Chondrocyte (in vitro differentiated cells): ENCODE measurements around the gene RFX8. TPM values are rescaled to one million over a fixed set of nuclear protein-coding genes. Genes with fewer than 3 reads are reported as not detected.
A peak's percentile ranks its signal among the peaks of the same experiment; 100 is the strongest.

Experiments used
- DNase-seq: peaks from one replicate; pipeline ENCODE4 v3.0.0; 2021; ENCODE audit warnings: mixed read lengths, low spot score
- H3K27ac Mint-ChIP-seq: one replicate; pipeline ENCODE4 v1.8.0; 2021; ENCODE audit warnings: mild to moderate bottlenecking, moderate library complexity, mixed read lengths; ENCODE audit not compliant: unreplicated experiment
- H3K27me3 Mint-ChIP-seq: 2 replicates; pipeline ENCODE4 v1.8.0; 2021; ENCODE audit warnings: low read depth, mixed read lengths
- H3K36me3 Mint-ChIP-seq: 2 replicates; pipeline ENCODE4 v1.8.0; 2021; ENCODE audit warnings: low read depth, mixed read lengths
- H3K4me1 Mint-ChIP-seq: 2 replicates; pipeline ENCODE4 v1.8.0; 2021; ENCODE audit warnings: low read depth, mild to moderate bottlenecking, mixed read lengths
- H3K4me3 Mint-ChIP-seq: one replicate; pipeline ENCODE4 v1.8.0; 2021; ENCODE audit warnings: mild to moderate bottlenecking, moderate library complexity, mixed read lengths; ENCODE audit not compliant: unreplicated experiment
- H3K9me3 Mint-ChIP-seq: 2 replicates; pipeline ENCODE4 v1.8.0; 2021; ENCODE audit warnings: low read depth, mixed read lengths
- CTCF ChIP-seq: fragments of 200-600 bp; sonication (generic); IDR thresholded peaks from 2 replicates; pipeline ENCODE4 v1.5.0; 2021; ENCODE audit warnings: antibody characterized with exemption, mild to moderate bottlenecking, moderate library complexity
- total RNA-seq: library from RNA; stranded (reverse); gene quantifications from 3 replicates; pipeline ENCODE4 v1.2.1, GENCODE V29; 2021

Gene RFX8
- total RNA-seq, 1 donor from 2014 or later = not detected

GRCh38 chr2:101400506-101401325 is 74.2 kb downstream of the RFX8 start:
- no peak for TF ChIP-seq CTCF
- Mint-ChIP-seq H3K27me3 (peaks cover 9% of the 10 kb centered on the region), H3K36me3 (no peaks in the 10 kb centered on the region), H3K27ac (no peak overlapping the region), H3K4me1 (peaks cover 8% of the 10 kb centered on the region), H3K4me3 (no peak overlapping the region), H3K9me3 (no peaks in the 10 kb centered on the region)
- DNase-seq = no peak

- no peak for TF ChIP-seq CTCF
- Mint-ChIP-seq H3K9me3 (no peaks in the 10 kb centered on the region), H3K27me3 (peaks cover 9% of the 10 kb centered on the region), H3K4me3 (no peak overlapping the region), H3K4me1 (peaks cover 10% of the 10 kb centered on the region), H3K27ac (no peak overlapping the region), H3K36me3 (no peaks in the 10 kb centered on the region)
- no peak for DNase-seq
Measured at GRCh38 chr2:101400048-101400447, 74.9 kb downstream of the RFX8 start.

GRCh38 chr2:101399021-101399799 is 75.7 kb downstream of the RFX8 start:
- H3K27me3 Mint-ChIP-seq = peaks cover 9% of the 10 kb centered on the region
- no peak overlapping the region for H3K27ac Mint-ChIP-seq
- H3K36me3 Mint-ChIP-seq = no peaks in the 10 kb centered on the region
- no peak for DNase-seq
- H3K4me1 Mint-ChIP-seq = peaks cover 10% of the 10 kb centered on the region
- H3K9me3 Mint-ChIP-seq = no peaks in the 10 kb centered on the region
- no peak overlapping the region for H3K4me3 Mint-ChIP-seq
- TF ChIP-seq CTCF = no peak

- Mint-ChIP-seq H3K4me1 (peaks cover 10% of the 10 kb centered on the region), H3K9me3 (no peaks in the 10 kb centered on the region), H3K27ac (no peak overlapping the region), H3K36me3 (no peaks in the 10 kb centered on the region), H3K4me3 (no peak overlapping the region), H3K27me3 (peaks cover 5% of the 10 kb centered on the region)
- TF ChIP-seq CTCF = no peak
- no peak for DNase-seq
Measured at GRCh38 chr2:101398116-101398821, 76.6 kb downstream of the RFX8 start.

GRCh38 chr2:101396316-101396717 is 78.6 kb downstream of the RFX8 start:
- no peak for DNase-seq
- Mint-ChIP-seq H3K4me1 (peaks cover 10% of the 10 kb centered on the region), H3K36me3 (no peaks in the 10 kb centered on the region), H3K4me3 (no peak overlapping the region), H3K27ac (peak overlapping the region; percentile 74), H3K27me3 (peaks cover 8% of the 10 kb centered on the region), H3K9me3 (no peaks in the 10 kb centered on the region)
- TF ChIP-seq CTCF = no peak
